IPS DF 6.9 (cell line): ENCODE results near the gene CCDC24.

Experiments
- DNase-seq: peaks from one replicate; pipeline ENCODE4 v3.0.0-alpha.2; 2013; ENCODE audit warnings: low read depth, low spot score
- H3K27ac ChIP-seq: one replicate; pipeline ENCODE4 v1.5.1; 2013; ENCODE audit warnings: low read length, control low read depth
- H3K27me3 ChIP-seq: 2 replicates; pipeline ENCODE4 v1.6.1; 2013; ENCODE audit warnings: mild to moderate bottlenecking, low read length; ENCODE audit not compliant: control insufficient read depth, insufficient read depth
- H3K36me3 ChIP-seq: 2 replicates; pipeline ENCODE4 v1.6.1; 2013; ENCODE audit warnings: low read length; ENCODE audit not compliant: control insufficient read depth, insufficient read depth
- H3K4me1 ChIP-seq: 2 replicates; pipeline ENCODE4 v1.6.1; 2013; ENCODE audit warnings: low read length; ENCODE audit not compliant: control insufficient read depth, insufficient read depth
- H3K4me3 ChIP-seq: 2 replicates; pipeline ENCODE4 v1.5.1; 2013; ENCODE audit warnings: mild to moderate bottlenecking, low read length
- H3K9me3 ChIP-seq: 2 replicates; pipeline ENCODE4 v1.6.1; 2013; ENCODE audit warnings: low read length, inconsistent platforms; ENCODE audit not compliant: control insufficient read depth, insufficient read depth
- WGBS: extraction: QIAGEN DNeasy Blood & Tissue Kit; methylation state at CpG from one replicate; pipeline ENCODE4 v1.1.7; 2013; ENCODE audit warnings: mixed read lengths, missing lambda C conversion rate; ENCODE audit not compliant: insufficient read length, insufficient coverage; 5-methylcytosine and 5-hydroxymethylcytosine counted together

The CCDC24 gene

DNA sequence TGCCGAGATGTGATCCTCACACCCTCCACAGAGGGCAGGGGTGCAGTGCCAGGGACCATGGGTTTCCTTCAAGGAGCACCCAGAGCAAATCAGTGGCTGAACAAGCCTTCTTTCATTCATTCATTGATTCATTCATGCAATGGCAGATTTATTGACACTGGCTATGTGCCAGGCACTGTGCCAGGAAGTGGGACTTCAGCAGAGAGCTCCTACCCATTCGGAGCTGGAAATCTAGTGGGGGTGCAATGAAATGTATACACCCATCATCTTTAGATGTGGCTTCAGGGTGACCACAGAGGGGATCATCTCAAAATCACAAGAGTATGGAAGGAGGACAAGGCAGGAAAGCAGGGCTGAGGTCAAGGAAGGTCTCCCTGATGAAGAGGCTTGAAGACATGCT lies 21.0 kb downstream of the CCDC24 start:
- H3K36me3 ChIP-seq = no peaks in the 10 kb centered on the region
- no peak overlapping the region for H3K4me3 ChIP-seq
- 0 out of 2 replicates have a peak, but pooled peaks cover 1% of the 10 kb centered on the region for H3K4me1 ChIP-seq
- H3K9me3 ChIP-seq = no peaks in the 10 kb centered on the region
- H3K27ac ChIP-seq = no peak overlapping the region
- no CpG with 5 or more reads among the region's 2 CpGs for WGBS
- no peak for DNase-seq
- H3K27me3 ChIP-seq = no peaks in the 10 kb centered on the region

DNA sequence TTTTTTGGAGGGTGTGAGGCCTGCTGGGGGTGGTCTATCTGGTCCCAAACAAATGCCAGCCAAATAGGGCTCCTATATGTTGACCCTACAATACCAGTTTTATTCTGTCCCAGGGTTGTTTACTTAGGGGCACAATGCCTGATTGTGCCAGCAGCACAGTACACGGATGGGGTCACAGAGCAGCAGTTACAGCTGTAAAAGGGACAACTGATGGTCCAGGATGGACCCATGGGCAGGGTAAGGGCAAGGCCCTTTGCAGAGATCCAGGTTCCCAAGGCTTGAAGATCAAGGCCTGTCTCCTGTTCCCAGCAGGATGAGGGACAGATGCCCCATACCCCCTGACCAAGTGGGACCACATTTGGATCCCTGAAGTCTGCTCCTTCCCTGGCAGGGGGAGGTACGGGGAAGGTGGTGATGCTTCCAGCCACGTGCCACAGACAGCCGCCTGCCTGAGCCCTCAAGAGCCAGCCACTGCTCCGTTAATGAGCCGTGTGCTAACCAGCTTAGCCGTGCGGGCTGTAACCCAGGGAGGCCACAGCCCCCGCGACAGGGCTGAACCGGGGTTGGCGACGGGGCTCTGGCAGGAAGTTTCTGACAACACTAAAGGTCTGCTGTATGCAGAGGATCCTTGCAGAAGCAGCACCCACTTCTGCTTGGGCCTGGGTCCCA lies 21.7 kb downstream of the CCDC24 start:
- H3K4me3 ChIP-seq = no peak overlapping the region
- no peaks in the 10 kb centered on the region for H3K9me3 ChIP-seq
- DNase-seq = no peak
- no peak overlapping the region for H3K27ac ChIP-seq
- no peaks in the 10 kb centered on the region for H3K36me3 ChIP-seq
- H3K4me1 ChIP-seq = 0 out of 2 replicates have a peak, but pooled peaks cover 1% of the 10 kb centered on the region
- H3K27me3 ChIP-seq = no peaks in the 10 kb centered on the region
- no CpG with 5 or more reads among the region's 13 CpGs for WGBS

DNA sequence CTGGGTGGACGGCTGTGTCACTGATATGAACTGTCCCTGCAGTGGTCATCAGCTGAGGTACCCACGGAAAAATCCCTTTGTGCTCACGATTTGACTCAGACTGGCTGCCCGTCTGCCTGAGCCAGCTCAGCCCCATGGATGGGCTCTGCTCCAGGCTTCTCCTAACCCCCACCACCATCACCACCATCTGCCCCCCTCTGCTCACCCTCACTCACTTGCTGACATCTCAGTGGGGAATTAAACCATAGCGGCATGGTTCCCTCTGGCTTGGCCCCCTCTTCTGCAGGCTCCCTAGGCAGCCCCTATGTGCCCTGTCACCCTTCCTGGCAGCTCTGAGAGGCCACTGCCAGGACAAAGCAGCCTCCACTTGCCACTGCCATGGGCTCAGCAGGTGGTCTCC lies 22.6 kb downstream of the CCDC24 start:
- no CpG with 5 or more reads among the region's 5 CpGs for WGBS
- Histone ChIP-seq H3K4me3 (no peak overlapping the region), H3K36me3 (no peaks in the 10 kb centered on the region), H3K27me3 (no peaks in the 10 kb centered on the region), H3K4me1 (0 out of 2 replicates have a peak, but pooled peaks cover 1% of the 10 kb centered on the region), H3K27ac (no peak overlapping the region), H3K9me3 (no peaks in the 10 kb centered on the region)
- DNase-seq = no peak

DNA sequence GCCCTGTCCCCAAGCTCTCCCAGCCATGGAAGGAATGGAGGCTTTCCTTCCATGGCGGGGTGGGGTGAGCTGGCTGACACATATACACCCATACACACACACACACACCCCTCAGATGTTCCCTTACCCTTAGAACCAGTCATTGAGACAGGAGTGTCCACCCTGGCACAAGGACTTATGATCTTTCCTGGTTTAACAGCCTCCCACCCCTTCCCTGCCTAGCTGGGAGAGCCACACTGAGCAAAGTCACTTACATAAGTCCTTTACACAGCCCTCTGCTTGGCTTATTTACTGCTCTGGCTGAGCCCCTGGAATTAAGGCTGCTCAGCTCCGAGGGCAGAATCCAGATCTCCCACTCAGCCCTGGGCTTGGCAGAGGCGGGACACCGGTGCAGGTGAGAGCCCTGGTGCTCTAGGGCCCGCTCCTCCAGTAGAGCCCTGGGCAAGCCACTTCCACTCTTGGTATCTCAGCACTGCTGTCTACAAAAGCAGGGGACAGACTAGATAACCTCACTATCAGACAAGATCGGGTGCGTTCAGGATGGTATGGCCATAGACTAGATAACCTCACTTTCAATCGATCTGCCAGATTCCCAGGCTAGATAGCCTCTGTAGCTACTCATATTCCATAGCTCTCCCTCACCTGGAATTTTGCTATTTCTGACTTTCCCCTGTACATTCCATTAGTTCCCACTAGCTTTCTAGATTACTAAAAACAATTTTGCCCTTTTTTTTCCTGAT lies 23.1 kb downstream of the CCDC24 start:
- DNase-seq = no peak
- Histone ChIP-seq H3K4me1 (peaks cover 4% of the 10 kb centered on the region; the same call in 1 of the 2 replicates), H3K4me3 (no peak overlapping the region), H3K36me3 (no peaks in the 10 kb centered on the region), H3K27me3 (no peaks in the 10 kb centered on the region), H3K9me3 (no peaks in the 10 kb centered on the region), H3K27ac (no peak overlapping the region)
- no CpG with 5 or more reads among the region's 8 CpGs for whole genome bisulfite sequencing

DNA sequence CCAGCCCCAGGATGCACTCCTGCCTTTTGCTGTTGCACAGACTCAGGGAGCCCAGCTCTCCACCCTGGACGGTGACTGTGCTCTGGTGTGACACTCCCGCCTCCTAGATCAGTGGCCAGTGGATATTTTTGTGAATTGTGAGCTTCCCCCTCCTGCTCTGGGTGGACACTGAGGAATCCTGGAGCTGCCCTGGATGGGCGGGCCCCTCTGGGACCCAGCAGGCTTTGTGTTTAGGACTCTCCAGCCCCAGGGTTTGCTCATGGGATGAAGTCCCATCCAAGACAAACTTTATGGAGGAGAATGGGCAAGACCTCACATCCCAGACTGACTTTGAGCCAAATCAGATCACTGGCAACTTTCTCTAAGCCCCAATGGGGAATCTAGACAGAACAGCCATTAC lies 23.8 kb downstream of the CCDC24 start:
- H3K9me3 ChIP-seq = no peaks in the 10 kb centered on the region
- peaks cover 4% of the 10 kb centered on the region; the same call in 1 of the 2 replicates for H3K4me1 ChIP-seq
- H3K36me3 ChIP-seq = no peaks in the 10 kb centered on the region
- H3K4me3 ChIP-seq = no peak overlapping the region
- DNase-seq = no peak
- H3K27me3 ChIP-seq = no peaks in the 10 kb centered on the region
- no peak overlapping the region for H3K27ac ChIP-seq
- no CpG with 5 or more reads among the region's 3 CpGs for WGBS

DNA sequence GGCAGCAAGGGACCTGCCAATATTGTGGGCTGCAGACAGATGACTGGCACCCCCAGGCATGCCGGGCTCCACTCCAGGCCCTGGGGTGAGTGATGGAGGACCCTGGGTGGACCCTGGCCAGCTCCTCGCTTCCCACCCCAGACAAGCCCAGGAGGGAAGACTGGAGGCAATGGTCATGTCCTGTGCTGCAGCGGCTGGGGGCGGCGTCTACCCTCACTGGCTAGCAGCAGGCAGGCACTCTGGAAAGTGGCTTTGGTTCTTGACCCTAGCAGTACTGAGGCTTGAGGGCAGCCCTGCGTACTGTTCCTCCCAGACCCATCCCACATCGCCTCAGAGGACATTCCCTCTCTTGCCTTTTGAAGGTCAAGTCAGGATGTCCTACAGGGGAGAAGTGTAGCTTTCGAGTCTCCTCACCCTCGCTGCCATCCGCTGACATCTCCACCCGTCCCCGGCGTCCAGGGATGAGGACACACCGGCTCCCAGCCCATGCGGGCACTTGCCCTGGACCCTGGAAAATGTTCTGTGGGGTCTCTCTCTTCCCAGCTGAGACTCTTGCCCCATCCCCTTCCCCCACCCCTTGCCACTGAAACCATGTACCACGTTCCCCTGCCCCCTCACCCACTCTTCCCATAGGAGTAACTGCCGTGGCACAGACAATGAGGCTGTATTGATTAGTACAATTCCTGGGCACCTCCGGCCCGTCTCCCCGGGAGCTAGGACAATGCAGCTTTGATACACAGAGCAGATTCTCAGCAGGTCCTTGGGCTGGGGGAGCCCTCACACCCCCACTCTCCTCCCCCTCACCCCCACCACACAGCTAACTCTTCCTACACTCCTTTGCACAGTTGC lies 24.9 kb downstream of the CCDC24 start:
- WGBS = no CpG with 5 or more reads among the region's 20 CpGs
- Histone ChIP-seq H3K27me3 (no peaks in the 10 kb centered on the region), H3K9me3 (no peaks in the 10 kb centered on the region), H3K4me3 (no peak overlapping the region), H3K27ac (no peak overlapping the region), H3K4me1 (peaks cover 2% of the 10 kb centered on the region; the same call in 1 of the 2 replicates), H3K36me3 (peaks cover 2% of the 10 kb centered on the region; the same call in 1 of the 2 replicates)
- no peak for DNase-seq

DNA sequence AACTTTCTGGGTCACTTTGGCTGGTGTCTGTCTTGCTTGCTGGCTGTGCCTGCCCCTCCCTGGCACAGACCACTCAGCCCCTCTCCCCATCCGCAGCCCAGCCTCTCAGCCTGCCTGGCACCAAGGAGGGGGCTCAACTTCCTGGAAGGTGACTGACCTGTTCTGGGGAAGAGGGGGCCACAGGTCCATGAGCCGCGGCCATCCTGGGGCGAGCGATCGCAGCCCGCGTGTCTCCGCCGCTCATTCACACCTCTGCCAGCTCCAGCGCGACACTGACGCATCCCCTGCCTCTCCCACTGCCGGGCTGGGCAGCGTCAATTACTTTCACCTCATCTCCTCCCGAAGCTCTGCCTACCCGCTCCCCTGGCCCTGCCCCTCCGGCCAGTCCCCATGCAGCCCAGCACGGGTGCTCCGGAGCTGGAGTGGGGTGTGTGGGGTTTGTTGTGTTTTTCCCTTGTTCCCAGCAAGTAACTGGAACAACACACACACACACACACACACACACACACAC lies 25.5 kb downstream of the CCDC24 start:
- DNase-seq = no peak
- Histone ChIP-seq H3K27ac (no peak overlapping the region), H3K27me3 (no peaks in the 10 kb centered on the region), H3K4me1 (peaks cover 2% of the 10 kb centered on the region; the same call in 1 of the 2 replicates), H3K4me3 (no peak overlapping the region), H3K9me3 (no peaks in the 10 kb centered on the region), H3K36me3 (peaks cover 4% of the 10 kb centered on the region; the same call in 1 of the 2 replicates)
- no CpG with 5 or more reads among the region's 20 CpGs for WGBS

DNA sequence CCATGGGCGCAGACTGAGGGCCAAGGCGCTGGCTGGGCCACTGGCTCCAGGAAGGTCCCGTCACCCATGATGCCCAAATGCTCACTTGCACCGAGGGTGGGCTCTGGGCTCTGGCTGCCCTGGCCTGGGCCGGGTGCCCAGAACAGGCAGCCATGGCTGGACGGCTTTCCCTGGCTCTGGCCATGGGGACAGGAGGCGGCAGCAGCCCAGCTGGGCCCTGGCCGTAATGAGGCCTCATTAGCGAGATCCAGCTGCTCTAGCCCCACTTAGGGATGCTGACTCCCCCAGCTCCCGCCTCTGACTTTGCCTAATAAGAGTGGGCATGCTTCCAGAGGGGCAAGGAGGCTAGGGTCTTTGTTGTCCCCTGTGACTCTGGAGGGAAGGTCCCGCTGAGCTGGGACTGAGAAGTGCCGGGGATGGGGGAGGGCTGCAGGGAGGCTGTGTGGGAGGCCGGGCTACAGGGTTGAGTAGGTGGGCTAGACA lies 28.1 kb downstream of the CCDC24 start:
- Histone ChIP-seq H3K36me3 (peaks cover 9% of the 10 kb centered on the region; the same call in 1 of the 2 replicates), H3K4me3 (no peak overlapping the region), H3K4me1 (peaks cover 2% of the 10 kb centered on the region; the same call in 1 of the 2 replicates), H3K27me3 (no peaks in the 10 kb centered on the region), H3K27ac (no peak overlapping the region), H3K9me3 (no peaks in the 10 kb centered on the region)
- no peak for DNase-seq
- no CpG with 5 or more reads among the region's 13 CpGs for WGBS

DNA sequence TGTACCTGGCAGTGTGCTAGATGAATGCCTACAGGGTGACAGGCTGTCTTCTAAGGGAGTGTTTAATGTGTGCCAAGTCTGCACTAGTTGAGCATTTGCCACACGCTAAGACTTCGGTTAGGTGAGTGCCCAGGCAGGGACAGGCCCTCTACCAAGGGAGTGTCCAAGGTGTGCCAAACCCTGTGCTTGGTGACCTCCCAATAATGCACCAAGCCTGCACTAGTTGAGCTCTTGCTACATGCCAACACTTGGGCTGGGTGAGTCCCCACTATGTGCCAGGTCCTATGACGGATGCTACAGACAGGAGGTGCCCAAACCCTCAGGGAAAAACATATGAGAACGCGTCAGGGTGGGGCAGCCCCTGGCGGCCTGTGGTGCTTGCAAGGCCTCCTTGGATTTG lies 29.1 kb downstream of the CCDC24 start:
- no peak overlapping the region for H3K4me3 ChIP-seq
- DNase-seq = no peak
- no peak overlapping the region for H3K27ac ChIP-seq
- peaks cover 2% of the 10 kb centered on the region; the same call in 1 of the 2 replicates for H3K4me1 ChIP-seq
- H3K36me3 ChIP-seq = peaks cover 9% of the 10 kb centered on the region; the same call in 1 of the 2 replicates
- WGBS = no CpG with 5 or more reads among the region's 6 CpGs
- no peaks in the 10 kb centered on the region for H3K9me3 ChIP-seq
- H3K27me3 ChIP-seq = no peaks in the 10 kb centered on the region

DNA sequence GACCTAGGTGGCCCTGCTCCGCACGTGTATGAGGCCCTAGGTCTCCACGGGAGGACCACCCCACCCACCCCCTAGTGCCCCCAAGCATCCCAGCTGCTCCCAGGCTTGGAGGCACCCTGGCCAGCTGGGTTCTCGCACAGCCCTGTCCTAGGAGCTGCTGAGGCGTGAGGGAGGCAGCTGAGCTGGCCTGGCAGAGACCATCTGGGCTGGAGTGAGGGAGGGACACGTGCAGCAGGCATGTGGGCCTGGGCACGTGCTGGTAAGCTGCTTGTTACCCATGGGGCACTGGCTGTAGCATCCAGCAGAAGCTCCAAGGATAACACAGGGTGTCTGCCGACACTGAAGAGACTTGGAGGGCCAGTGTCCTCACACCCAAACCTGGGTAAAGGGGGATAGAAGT lies 29.8 kb downstream of the CCDC24 start:
- Histone ChIP-seq H3K4me1 (peaks cover 5% of the 10 kb centered on the region; the same call in 1 of the 2 replicates), H3K27ac (no peak overlapping the region), H3K4me3 (no peak overlapping the region), H3K36me3 (peaks cover 9% of the 10 kb centered on the region; the same call in 1 of the 2 replicates), H3K27me3 (no peaks in the 10 kb centered on the region), H3K9me3 (no peaks in the 10 kb centered on the region)
- WGBS = no CpG with 5 or more reads among the region's 8 CpGs
- no peak for DNase-seq
